Measurements from ENCODE around the gene ARL14.

The ARL14 gene

GRCh38 chr3:160648701-160649100, 28.3 kb upstream of the ARL14 start:
- no peaks in the 10 kb centered on the region for H3K4me1 ChIP-seq (ENCODE audit: low read length)
- no peaks in the 10 kb centered on the region for H3K27me3 ChIP-seq (replicated peaks; ENCODE audit: insufficient read depth, low read length)
- no peak overlapping the region for H3K27ac ChIP-seq (ENCODE audit: low read length)
- DNase-seq: no peak
- H3K36me3 ChIP-seq (replicated peaks; ENCODE audit: insufficient read depth, low read length): no peaks in the 10 kb centered on the region
- TF ChIP-seq EZH2 (optimal IDR thresholded peaks at IDR 0.05; ENCODE audit: low read depth, low read length) (no peak), CTCF (IDR thresholded peaks at IDR 0.05; ENCODE audit: low read length) (no peak), EZH2phosphoT487 (IDR thresholded peaks at IDR 0.05; ENCODE audit: low read length) (no peak)
- no peak overlapping the region for H2AFZ ChIP-seq (ENCODE audit: low read length)
- no peak overlapping the region for H3K9ac ChIP-seq (ENCODE audit: low read length)
- no peaks in the 10 kb centered on the region for H3K9me2 ChIP-seq (replicated peaks; ENCODE audit: insufficient read depth, low read length)
- no peaks in the 10 kb centered on the region for H3K79me2 ChIP-seq (ENCODE audit: low read length)
- no peaks in the 10 kb centered on the region for H3K9me3 ChIP-seq (replicated peaks; ENCODE audit: insufficient read depth, low read length)
- H3K4me3 ChIP-seq (ENCODE audit: low read length): no peak overlapping the region
- no peaks in the 10 kb centered on the region for H3F3A ChIP-seq (ENCODE audit: insufficient read depth, low read length)
- H3K4me2 ChIP-seq (ENCODE audit: low read depth, low read length): no peak overlapping the region
- H4K20me1 ChIP-seq (ENCODE audit: insufficient read depth, low read length): no peaks in the 10 kb centered on the region

GRCh38 chr3:160649596-160649995, 27.4 kb upstream of the ARL14 start:
- Histone ChIP-seq H3K4me1 (ENCODE audit: low read length) (no peaks in the 10 kb centered on the region), H3K27me3 (replicated peaks; ENCODE audit: insufficient read depth, low read length) (no peaks in the 10 kb centered on the region), H3K9me2 (replicated peaks; ENCODE audit: insufficient read depth, low read length) (no peaks in the 10 kb centered on the region), H3K36me3 (replicated peaks; ENCODE audit: insufficient read depth, low read length) (no peaks in the 10 kb centered on the region), H3K27ac (ENCODE audit: low read length) (no peak overlapping the region), H4K20me1 (ENCODE audit: insufficient read depth, low read length) (no peaks in the 10 kb centered on the region), H3K9me3 (replicated peaks; ENCODE audit: insufficient read depth, low read length) (no peaks in the 10 kb centered on the region), H3K79me2 (ENCODE audit: low read length) (no peaks in the 10 kb centered on the region), H3K9ac (ENCODE audit: low read length) (no peak overlapping the region), H3K4me3 (ENCODE audit: low read length) (no peak overlapping the region), H3F3A (ENCODE audit: insufficient read depth, low read length) (no peaks in the 10 kb centered on the region), H3K4me2 (ENCODE audit: low read depth, low read length) (no peak overlapping the region), H2AFZ (ENCODE audit: low read length) (no peak overlapping the region)
- no peak for DNase-seq
- TF ChIP-seq EZH2phosphoT487 (IDR thresholded peaks at IDR 0.05; ENCODE audit: low read length): no peak
- TF ChIP-seq EZH2 (optimal IDR thresholded peaks at IDR 0.05; ENCODE audit: low read depth, low read length): no peak
- no peak for TF ChIP-seq CTCF (IDR thresholded peaks at IDR 0.05; ENCODE audit: low read length)

- Histone ChIP-seq H4K20me1 (ENCODE audit: insufficient read depth, low read length) (no peaks in the 10 kb centered on the region), H3K27me3 (replicated peaks; ENCODE audit: insufficient read depth, low read length) (no peaks in the 10 kb centered on the region), H3F3A (ENCODE audit: insufficient read depth, low read length) (no peaks in the 10 kb centered on the region), H3K9me2 (replicated peaks; ENCODE audit: insufficient read depth, low read length) (no peaks in the 10 kb centered on the region), H3K9ac (ENCODE audit: low read length) (no peak overlapping the region), H3K4me2 (ENCODE audit: low read depth, low read length) (no peak overlapping the region), H3K4me3 (ENCODE audit: low read length) (no peak overlapping the region), H3K27ac (ENCODE audit: low read length) (no peak overlapping the region), H3K36me3 (replicated peaks; ENCODE audit: insufficient read depth, low read length) (no peaks in the 10 kb centered on the region), H3K9me3 (replicated peaks; ENCODE audit: insufficient read depth, low read length) (no peaks in the 10 kb centered on the region), H2AFZ (ENCODE audit: low read length) (no peak overlapping the region), H3K4me1 (ENCODE audit: low read length) (no peaks in the 10 kb centered on the region), H3K79me2 (ENCODE audit: low read length) (no peaks in the 10 kb centered on the region)
- TF ChIP-seq EZH2phosphoT487 (IDR thresholded peaks at IDR 0.05; ENCODE audit: low read length): no peak
- TF ChIP-seq CTCF (IDR thresholded peaks at IDR 0.05; ENCODE audit: low read length): no peak
- no peak for TF ChIP-seq EZH2 (optimal IDR thresholded peaks at IDR 0.05; ENCODE audit: low read depth, low read length)
- no peak for DNase-seq
Measured at GRCh38 chr3:160653512-160653911, 23.4 kb upstream of the ARL14 start.
